GM19240 (cell line): ENCODE data around the gene KCNH4.

Experiments
- DNase-seq: peaks from one replicate; pipeline ENCODE4 v3.0.0; 2011; ENCODE audit warnings: low spot score; ENCODE audit not compliant: insufficient read length

KCNH4 gene

GRCh38 chr17:42138749-42139492 lies 42.0 kb downstream of the KCNH4 start:
- DNase-seq: no peak

GRCh38 chr17:42136654-42137051 lies 44.3 kb downstream of the KCNH4 start:
- no peak for DNase-seq

GRCh38 chr17:42135664-42136653 lies 45.0 kb downstream of the KCNH4 start:
- no peak for DNase-seq

GRCh38 chr17:42135151-42135550 lies 45.8 kb downstream of the KCNH4 start:
- DNase-seq: no peak

- peak; percentile 51 for DNase-seq
These were observed 47.4 kb downstream of the KCNH4 start for GRCh38 chr17:42133461-42134041.

- DNase-seq: no peak
These were observed 48.0 kb downstream of the KCNH4 start for GRCh38 chr17:42132941-42133340.

- DNase-seq: no peak
These were observed 48.9 kb downstream of the KCNH4 start for GRCh38 chr17:42131981-42132432.

GRCh38 chr17:42131232-42131631 lies 49.7 kb downstream of the KCNH4 start:
- no peak for DNase-seq

GRCh38 chr17:42130310-42130936 lies 50.5 kb downstream of the KCNH4 start:
- DNase-seq: no peak

GRCh38 chr17:42129109-42129837 lies 51.7 kb downstream of the KCNH4 start:
- DNase-seq: no peak

GRCh38 chr17:42127414-42127813 lies 53.5 kb downstream of the KCNH4 start:
- no peak for DNase-seq

- no peak for DNase-seq
These were observed 54.1 kb downstream of the KCNH4 start for GRCh38 chr17:42126836-42127235.

- no peak for DNase-seq
These were observed 55.4 kb downstream of the KCNH4 start for GRCh38 chr17:42125565-42125964.

- no peak for DNase-seq
These were observed 56.7 kb downstream of the KCNH4 start for GRCh38 chr17:42124256-42124655.

GRCh38 chr17:42122371-42123303 lies 58.3 kb downstream of the KCNH4 start, which contains the start of gene HSPB9:
Gene HSPB9 (plus strand): TSS chr17:42122804. CDS start chr17:42122851, 47 bp downstream.
- DNase-seq: no peak

GRCh38 chr17:42120770-42121769 lies 59.9 kb downstream of the KCNH4 start, which contains the start of gene KAT2A:
Gene KAT2A (minus strand): TSS chr17:42121367. CDS start chr17:42121304, 63 bp downstream.
- peak; percentile 86 for DNase-seq

GRCh38 chr17:42120161-42120769 lies 60.7 kb downstream of the KCNH4 start:
- no peak for DNase-seq

- no peak for DNase-seq
These were observed 61.6 kb downstream of the KCNH4 start for GRCh38 chr17:42119301-42119700.
